WTC11 (cell line): Measurements from ENCODE around the gene FMOD. TPM values are rescaled to one million over a fixed set of nuclear protein-coding genes. Genes with fewer than 3 reads are reported as not detected.

Experiments
- ATAC-seq: fragments of 200-7000 bp; cut with Tn5 transposase; 2 replicates; pipeline ENCODE4 v1.10.0; 2021; ENCODE audit warnings: mild to moderate bottlenecking, moderate library complexity
- CTCF ChIA-PET: fragments of 300-600 bp; sonication (Branson Sonifier 250); formaldehyde crosslinking; loops from one replicate; lab custom pipeline; 2021; ENCODE audit warnings: antibody characterized with exemption; lab: Charles Lee
- POLR2A ChIA-PET: fragments of 350-600 bp; sonication (Branson Sonifier 250); formaldehyde crosslinking; loops from one replicate; lab custom pipeline; 2021; ENCODE audit warnings: antibody characterized with exemption; lab: Charles Lee
- DNase-seq: peaks from one replicate; pipeline ENCODE4 v3.0.0; 2021; ENCODE audit warnings: low spot score
- H3K27ac Mint-ChIP-seq: 2 replicates; pipeline ENCODE4 v1.8.0; 2021; ENCODE audit warnings: mixed read lengths
- H3K27me3 Mint-ChIP-seq: 2 replicates; pipeline ENCODE4 v1.8.0; 2021; ENCODE audit warnings: low read depth, mild to moderate bottlenecking, moderate library complexity, mixed read lengths
- H3K36me3 Mint-ChIP-seq: 2 replicates; pipeline ENCODE4 v1.8.0; 2021; ENCODE audit warnings: mixed read lengths
- H3K4me1 Mint-ChIP-seq: 2 replicates; pipeline ENCODE4 v1.8.0; 2022; ENCODE audit warnings: mixed read lengths
- H3K4me3 Mint-ChIP-seq: 2 replicates; pipeline ENCODE4 v1.8.0; 2021; ENCODE audit warnings: mild to moderate bottlenecking, moderate library complexity, mixed read lengths
- H3K9me3 Mint-ChIP-seq: 2 replicates; pipeline ENCODE4 v1.8.0; 2021; ENCODE audit warnings: mixed read lengths
- CBFB ChIP-seq: sonication (generic); formaldehyde crosslinking; IDR thresholded peaks from 2 replicates; pipeline ENCODE4 v1.8.1; 2022; ENCODE audit warnings: mild to moderate bottlenecking, low read depth, missing genetic modification reagents
- IRF2 ChIP-seq: sonication (generic); formaldehyde crosslinking; IDR thresholded peaks from 2 replicates; pipeline ENCODE4 v1.8.0; 2022; ENCODE audit warnings: low read depth, missing genetic modification reagents, borderline replicate concordance
- MXD4 ChIP-seq: fragments of 250-450 bp; sonication (Bioruptor Pico); IDR thresholded peaks from 2 replicates; pipeline ENCODE4 v1.8.0; 2021; ENCODE audit warnings: mild to moderate bottlenecking, moderate library complexity, borderline replicate concordance
- NR1H2 ChIP-seq: sonication (generic); formaldehyde crosslinking; IDR thresholded peaks from 2 replicates; pipeline ENCODE4 v1.9.0; 2021; ENCODE audit warnings: mild to moderate bottlenecking, moderate library complexity, missing genetic modification reagents
- TCF7 ChIP-seq: sonication (generic); formaldehyde crosslinking; IDR thresholded peaks from 2 replicates; pipeline ENCODE4 v1.8.0; 2022; ENCODE audit warnings: mild to moderate bottlenecking, low read depth, missing genetic modification reagents, moderate library complexity
- ZNF317 ChIP-seq: sonication (generic); formaldehyde crosslinking; IDR thresholded peaks from 2 replicates; pipeline ENCODE4 v1.8.1; 2023; ENCODE audit warnings: low read depth, mild to moderate bottlenecking, moderate library complexity, missing genetic modification reagents, borderline replicate concordance
- ZNF416 ChIP-seq: fragments of 250-450 bp; sonication (Bioruptor Pico); IDR thresholded peaks from 2 replicates; pipeline ENCODE4 v1.9.0; 2021; ENCODE audit warnings: mild to moderate bottlenecking, inconsistent platforms
- total RNA-seq: library from RNA; stranded (reverse); gene quantifications from 3 replicates; pipeline ENCODE4 v1.2.3, GENCODE V29; 2021
- TF ChIP-seq, protein P1 (sequence below): sonication (generic); formaldehyde crosslinking; IDR thresholded peaks from 2 replicates; pipeline ENCODE4 v1.8.0; 2023; ENCODE audit warnings: mild to moderate bottlenecking, missing genetic modification reagents
- TF ChIP-seq, protein P2 (sequence below): fragments of 250-450 bp; sonication (Bioruptor Pico); IDR thresholded peaks from 2 replicates; pipeline ENCODE4 v1.9.0; 2021; ENCODE audit warnings: mild to moderate bottlenecking, borderline replicate concordance
- TF ChIP-seq, protein P3 (sequence below): sonication (generic); formaldehyde crosslinking; IDR thresholded peaks from 2 replicates; pipeline ENCODE4 v1.8.0; 2022; ENCODE audit warnings: mild to moderate bottlenecking, missing genetic modification reagents
- TF ChIP-seq, protein P4 (sequence below): sonication (generic); formaldehyde crosslinking; IDR thresholded peaks from 2 replicates; pipeline ENCODE4 v1.8.0; 2022; ENCODE audit warnings: mild to moderate bottlenecking, missing genetic modification reagents
- TF ChIP-seq, protein P5 (sequence below): sonication (generic); formaldehyde crosslinking; conservative IDR thresholded peaks from 2 replicates; pipeline ENCODE4 v1.8.1; 2023; ENCODE audit warnings: mild to moderate bottlenecking, low read depth, missing genetic modification reagents, moderate library complexity
- TF ChIP-seq, protein P6 (sequence below): fragments of 250-450 bp; sonication (Bioruptor Pico); IDR thresholded peaks from 2 replicates; pipeline ENCODE4 v1.8.0; 2021; ENCODE audit warnings: mild to moderate bottlenecking
- TF ChIP-seq, protein P7 (sequence below): sonication (generic); formaldehyde crosslinking; IDR thresholded peaks from 2 replicates; pipeline ENCODE4 v1.8.0; 2022; ENCODE audit warnings: missing genetic modification reagents

The FMOD gene
- total RNA-seq, 1 experiment from 2014 or later: 0.79 TPM

DNA sequence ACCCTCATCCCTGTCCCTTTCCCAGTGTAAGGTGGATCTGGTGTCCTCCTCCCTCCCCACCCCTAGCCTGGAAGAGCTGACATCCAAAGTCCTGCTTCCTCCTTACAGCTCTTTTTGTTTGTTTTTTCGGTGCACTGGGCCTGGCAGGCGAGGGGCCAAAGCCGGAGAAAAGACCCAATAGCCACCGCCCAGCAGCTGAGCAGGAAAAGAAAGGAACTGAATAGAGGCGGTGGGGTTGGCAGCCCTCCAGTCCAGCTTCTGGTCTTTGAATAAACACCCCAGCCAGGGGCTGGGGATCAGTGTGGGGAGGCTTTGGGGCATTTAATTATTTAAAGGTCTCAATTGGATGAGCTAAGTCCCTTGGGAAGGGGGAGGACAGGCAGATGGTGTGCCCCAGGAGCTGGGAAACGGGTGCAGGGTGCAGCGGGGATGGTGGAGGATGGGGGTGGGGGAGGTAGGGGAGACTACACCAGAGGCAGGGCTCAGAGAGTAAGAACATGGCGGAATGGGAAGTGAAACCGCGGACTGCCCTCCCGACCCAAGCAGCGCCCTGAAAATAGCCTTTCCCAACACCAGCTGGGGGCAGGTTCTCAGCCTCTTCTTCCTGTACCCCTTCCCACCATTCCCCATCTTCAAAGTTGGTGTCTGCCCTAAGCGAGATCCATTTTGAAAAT lies 25.4 kb downstream of the FMOD start:
- POLR2A ChIA-PET: interaction anchor here (0.9 to 3.6 kb wide), 4 partner anchors 18 to 53 kb away, joined by 3 to 37 read pairs (median 5); partner anchors contain the start of gene BTG2
- H3K9me3 Mint-ChIP-seq: no peaks in the 10 kb centered on the region
- TF ChIP-seq, protein P1, sequence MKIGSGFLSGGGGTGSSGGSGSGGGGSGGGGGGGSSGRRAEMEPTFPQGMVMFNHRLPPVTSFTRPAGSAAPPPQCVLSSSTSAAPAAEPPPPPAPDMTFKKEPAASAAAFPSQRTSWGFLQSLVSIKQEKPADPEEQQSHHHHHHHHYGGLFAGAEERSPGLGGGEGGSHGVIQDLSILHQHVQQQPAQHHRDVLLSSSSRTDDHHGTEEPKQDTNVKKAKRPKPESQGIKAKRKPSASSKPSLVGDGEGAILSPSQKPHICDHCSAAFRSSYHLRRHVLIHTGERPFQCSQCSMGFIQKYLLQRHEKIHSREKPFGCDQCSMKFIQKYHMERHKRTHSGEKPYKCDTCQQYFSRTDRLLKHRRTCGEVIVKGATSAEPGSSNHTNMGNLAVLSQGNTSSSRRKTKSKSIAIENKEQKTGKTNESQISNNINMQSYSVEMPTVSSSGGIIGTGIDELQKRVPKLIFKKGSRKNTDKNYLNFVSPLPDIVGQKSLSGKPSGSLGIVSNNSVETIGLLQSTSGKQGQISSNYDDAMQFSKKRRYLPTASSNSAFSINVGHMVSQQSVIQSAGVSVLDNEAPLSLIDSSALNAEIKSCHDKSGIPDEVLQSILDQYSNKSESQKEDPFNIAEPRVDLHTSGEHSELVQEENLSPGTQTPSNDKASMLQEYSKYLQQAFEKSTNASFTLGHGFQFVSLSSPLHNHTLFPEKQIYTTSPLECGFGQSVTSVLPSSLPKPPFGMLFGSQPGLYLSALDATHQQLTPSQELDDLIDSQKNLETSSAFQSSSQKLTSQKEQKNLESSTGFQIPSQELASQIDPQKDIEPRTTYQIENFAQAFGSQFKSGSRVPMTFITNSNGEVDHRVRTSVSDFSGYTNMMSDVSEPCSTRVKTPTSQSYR (CRISPR knock-in tag): no peak
- TF ChIP-seq, all 79 proteins: peak for 0
- H3K4me1 Mint-ChIP-seq: peaks cover 60% of the 10 kb centered on the region
- peaks cover 75% of the 10 kb centered on the region for H3K27me3 Mint-ChIP-seq
- ATAC-seq: no peak
- CTCF ChIA-PET: interaction anchor here (0.5 to 5.6 kb wide), 15 partner anchors 9 to 285 kb away, joined by 3 to 99 read pairs (median 6); partner anchors contain the start of genes ADORA1 and BTG2
- no peaks in the 10 kb centered on the region for H3K36me3 Mint-ChIP-seq
- DNase-seq: no peak
- H3K4me3 Mint-ChIP-seq: no peak overlapping the region
- no peak overlapping the region for H3K27ac Mint-ChIP-seq

DNA sequence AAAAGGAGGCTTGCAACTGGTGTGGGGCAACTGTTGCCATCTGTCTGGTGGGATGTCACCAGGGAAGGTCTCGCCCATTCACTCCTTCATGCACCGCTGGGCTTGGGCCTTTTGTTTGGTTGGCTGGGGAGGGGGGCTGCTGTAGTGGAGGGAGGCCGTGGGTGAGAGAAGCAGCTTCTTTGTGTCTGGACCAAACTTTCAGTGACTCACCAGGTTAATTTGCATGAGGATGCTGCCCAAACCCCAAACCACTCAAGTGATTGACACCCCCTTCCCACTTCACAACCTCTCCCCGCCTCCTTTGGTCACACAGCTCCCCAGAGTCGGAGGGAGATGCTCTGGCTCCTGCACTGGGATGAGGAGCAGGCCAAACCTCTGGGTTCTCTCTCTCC lies 25.9 kb downstream of the FMOD start:
- CTCF ChIA-PET: interaction anchor here (0.5 to 5.6 kb wide), 9 partner anchors 8 to 241 kb away, joined by 3 to 99 read pairs (median 6); no protein-coding TSS in a partner anchor
- H3K27ac Mint-ChIP-seq: no peak overlapping the region
- no peaks in the 10 kb centered on the region for H3K9me3 Mint-ChIP-seq
- no peaks in the 10 kb centered on the region for H3K36me3 Mint-ChIP-seq
- no peak for ATAC-seq
- POLR2A ChIA-PET: interaction anchor here (0.9 to 3.6 kb wide), 4 partner anchors 18 to 52 kb away, joined by 3 to 37 read pairs (median 5); partner anchors contain the start of gene BTG2
- peaks cover 62% of the 10 kb centered on the region for H3K4me1 Mint-ChIP-seq
- TF ChIP-seq MXD4 (CRISPR knock-in tag) (no peak), ZNF416 (CRISPR knock-in tag) (no peak), CBFB (CRISPR knock-in tag) (no peak), TCF7 (CRISPR knock-in tag) (no peak), IRF2 (no peak), NR1H2 (CRISPR knock-in tag) (no peak), ZNF317 (CRISPR knock-in tag) (no peak)
- TF ChIP-seq, protein P2, sequence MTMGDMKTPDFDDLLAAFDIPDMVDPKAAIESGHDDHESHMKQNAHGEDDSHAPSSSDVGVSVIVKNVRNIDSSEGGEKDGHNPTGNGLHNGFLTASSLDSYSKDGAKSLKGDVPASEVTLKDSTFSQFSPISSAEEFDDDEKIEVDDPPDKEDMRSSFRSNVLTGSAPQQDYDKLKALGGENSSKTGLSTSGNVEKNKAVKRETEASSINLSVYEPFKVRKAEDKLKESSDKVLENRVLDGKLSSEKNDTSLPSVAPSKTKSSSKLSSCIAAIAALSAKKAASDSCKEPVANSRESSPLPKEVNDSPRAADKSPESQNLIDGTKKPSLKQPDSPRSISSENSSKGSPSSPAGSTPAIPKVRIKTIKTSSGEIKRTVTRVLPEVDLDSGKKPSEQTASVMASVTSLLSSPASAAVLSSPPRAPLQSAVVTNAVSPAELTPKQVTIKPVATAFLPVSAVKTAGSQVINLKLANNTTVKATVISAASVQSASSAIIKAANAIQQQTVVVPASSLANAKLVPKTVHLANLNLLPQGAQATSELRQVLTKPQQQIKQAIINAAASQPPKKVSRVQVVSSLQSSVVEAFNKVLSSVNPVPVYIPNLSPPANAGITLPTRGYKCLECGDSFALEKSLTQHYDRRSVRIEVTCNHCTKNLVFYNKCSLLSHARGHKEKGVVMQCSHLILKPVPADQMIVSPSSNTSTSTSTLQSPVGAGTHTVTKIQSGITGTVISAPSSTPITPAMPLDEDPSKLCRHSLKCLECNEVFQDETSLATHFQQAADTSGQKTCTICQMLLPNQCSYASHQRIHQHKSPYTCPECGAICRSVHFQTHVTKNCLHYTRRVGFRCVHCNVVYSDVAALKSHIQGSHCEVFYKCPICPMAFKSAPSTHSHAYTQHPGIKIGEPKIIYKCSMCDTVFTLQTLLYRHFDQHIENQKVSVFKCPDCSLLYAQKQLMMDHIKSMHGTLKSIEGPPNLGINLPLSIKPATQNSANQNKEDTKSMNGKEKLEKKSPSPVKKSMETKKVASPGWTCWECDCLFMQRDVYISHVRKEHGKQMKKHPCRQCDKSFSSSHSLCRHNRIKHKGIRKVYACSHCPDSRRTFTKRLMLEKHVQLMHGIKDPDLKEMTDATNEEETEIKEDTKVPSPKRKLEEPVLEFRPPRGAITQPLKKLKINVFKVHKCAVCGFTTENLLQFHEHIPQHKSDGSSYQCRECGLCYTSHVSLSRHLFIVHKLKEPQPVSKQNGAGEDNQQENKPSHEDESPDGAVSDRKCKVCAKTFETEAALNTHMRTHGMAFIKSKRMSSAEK (CRISPR knock-in tag): no peak
- TF ChIP-seq, protein P3, sequence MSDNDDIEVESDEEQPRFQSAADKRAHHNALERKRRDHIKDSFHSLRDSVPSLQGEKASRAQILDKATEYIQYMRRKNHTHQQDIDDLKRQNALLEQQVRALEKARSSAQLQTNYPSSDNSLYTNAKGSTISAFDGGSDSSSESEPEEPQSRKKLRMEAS (CRISPR knock-in tag): no peak
- TF ChIP-seq, protein P4, sequence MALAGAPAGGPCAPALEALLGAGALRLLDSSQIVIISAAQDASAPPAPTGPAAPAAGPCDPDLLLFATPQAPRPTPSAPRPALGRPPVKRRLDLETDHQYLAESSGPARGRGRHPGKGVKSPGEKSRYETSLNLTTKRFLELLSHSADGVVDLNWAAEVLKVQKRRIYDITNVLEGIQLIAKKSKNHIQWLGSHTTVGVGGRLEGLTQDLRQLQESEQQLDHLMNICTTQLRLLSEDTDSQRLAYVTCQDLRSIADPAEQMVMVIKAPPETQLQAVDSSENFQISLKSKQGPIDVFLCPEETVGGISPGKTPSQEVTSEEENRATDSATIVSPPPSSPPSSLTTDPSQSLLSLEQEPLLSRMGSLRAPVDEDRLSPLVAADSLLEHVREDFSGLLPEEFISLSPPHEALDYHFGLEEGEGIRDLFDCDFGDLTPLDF (CRISPR knock-in tag): no peak
- TF ChIP-seq, protein P5, sequence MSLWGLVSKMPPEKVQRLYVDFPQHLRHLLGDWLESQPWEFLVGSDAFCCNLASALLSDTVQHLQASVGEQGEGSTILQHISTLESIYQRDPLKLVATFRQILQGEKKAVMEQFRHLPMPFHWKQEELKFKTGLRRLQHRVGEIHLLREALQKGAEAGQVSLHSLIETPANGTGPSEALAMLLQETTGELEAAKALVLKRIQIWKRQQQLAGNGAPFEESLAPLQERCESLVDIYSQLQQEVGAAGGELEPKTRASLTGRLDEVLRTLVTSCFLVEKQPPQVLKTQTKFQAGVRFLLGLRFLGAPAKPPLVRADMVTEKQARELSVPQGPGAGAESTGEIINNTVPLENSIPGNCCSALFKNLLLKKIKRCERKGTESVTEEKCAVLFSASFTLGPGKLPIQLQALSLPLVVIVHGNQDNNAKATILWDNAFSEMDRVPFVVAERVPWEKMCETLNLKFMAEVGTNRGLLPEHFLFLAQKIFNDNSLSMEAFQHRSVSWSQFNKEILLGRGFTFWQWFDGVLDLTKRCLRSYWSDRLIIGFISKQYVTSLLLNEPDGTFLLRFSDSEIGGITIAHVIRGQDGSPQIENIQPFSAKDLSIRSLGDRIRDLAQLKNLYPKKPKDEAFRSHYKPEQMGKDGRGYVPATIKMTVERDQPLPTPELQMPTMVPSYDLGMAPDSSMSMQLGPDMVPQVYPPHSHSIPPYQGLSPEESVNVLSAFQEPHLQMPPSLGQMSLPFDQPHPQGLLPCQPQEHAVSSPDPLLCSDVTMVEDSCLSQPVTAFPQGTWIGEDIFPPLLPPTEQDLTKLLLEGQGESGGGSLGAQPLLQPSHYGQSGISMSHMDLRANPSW (CRISPR knock-in tag): no peak
- TF ChIP-seq, protein P6, sequence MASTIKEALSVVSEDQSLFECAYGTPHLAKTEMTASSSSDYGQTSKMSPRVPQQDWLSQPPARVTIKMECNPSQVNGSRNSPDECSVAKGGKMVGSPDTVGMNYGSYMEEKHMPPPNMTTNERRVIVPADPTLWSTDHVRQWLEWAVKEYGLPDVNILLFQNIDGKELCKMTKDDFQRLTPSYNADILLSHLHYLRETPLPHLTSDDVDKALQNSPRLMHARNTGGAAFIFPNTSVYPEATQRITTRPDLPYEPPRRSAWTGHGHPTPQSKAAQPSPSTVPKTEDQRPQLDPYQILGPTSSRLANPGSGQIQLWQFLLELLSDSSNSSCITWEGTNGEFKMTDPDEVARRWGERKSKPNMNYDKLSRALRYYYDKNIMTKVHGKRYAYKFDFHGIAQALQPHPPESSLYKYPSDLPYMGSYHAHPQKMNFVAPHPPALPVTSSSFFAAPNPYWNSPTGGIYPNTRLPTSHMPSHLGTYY (CRISPR knock-in tag): no peak
- TF ChIP-seq, protein P7, sequence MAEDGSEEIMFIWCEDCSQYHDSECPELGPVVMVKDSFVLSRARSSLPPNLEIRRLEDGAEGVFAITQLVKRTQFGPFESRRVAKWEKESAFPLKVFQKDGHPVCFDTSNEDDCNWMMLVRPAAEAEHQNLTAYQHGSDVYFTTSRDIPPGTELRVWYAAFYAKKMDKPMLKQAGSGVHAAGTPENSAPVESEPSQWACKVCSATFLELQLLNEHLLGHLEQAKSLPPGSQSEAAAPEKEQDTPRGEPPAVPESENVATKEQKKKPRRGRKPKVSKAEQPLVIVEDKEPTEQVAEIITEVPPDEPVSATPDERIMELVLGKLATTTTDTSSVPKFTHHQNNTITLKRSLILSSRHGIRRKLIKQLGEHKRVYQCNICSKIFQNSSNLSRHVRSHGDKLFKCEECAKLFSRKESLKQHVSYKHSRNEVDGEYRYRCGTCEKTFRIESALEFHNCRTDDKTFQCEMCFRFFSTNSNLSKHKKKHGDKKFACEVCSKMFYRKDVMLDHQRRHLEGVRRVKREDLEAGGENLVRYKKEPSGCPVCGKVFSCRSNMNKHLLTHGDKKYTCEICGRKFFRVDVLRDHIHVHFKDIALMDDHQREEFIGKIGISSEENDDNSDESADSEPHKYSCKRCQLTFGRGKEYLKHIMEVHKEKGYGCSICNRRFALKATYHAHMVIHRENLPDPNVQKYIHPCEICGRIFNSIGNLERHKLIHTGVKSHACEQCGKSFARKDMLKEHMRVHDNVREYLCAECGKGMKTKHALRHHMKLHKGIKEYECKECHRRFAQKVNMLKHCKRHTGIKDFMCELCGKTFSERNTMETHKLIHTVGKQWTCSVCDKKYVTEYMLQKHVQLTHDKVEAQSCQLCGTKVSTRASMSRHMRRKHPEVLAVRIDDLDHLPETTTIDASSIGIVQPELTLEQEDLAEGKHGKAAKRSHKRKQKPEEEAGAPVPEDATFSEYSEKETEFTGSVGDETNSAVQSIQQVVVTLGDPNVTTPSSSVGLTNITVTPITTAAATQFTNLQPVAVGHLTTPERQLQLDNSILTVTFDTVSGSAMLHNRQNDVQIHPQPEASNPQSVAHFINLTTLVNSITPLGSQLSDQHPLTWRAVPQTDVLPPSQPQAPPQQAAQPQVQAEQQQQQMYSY (CRISPR knock-in tag): no peak
- DNase-seq: no peak
- H3K27me3 Mint-ChIP-seq: peaks cover 77% of the 10 kb centered on the region
- H3K4me3 Mint-ChIP-seq: no peak overlapping the region
